GM23248 (cell line): ENCODE data around the gene NUCB1. TPM values are rescaled to one million over a fixed set of nuclear protein-coding genes. Genes with fewer than 3 reads are reported as not detected.
"Not testable (repeated sequence)": the region's sequence is repeated elsewhere in the genome, so short reads cannot be mapped to it uniquely, and the experiment has no call there.

Source experiments
- DNase-seq: peaks from one replicate; pipeline ENCODE4 v3.0.0-alpha.2; 2015
- H2AFZ ChIP-seq: fragments of 200-600 bp; sonication (generic); 2 replicates; pipeline ENCODE4 v1.6.1; 2016; ENCODE audit warnings: antibody characterized with exemption
- H3F3A ChIP-seq: fragments of 200-600 bp; sonication (generic); 2 replicates; pipeline ENCODE4 v1.6.1; 2016; ENCODE audit warnings: mild to moderate bottlenecking, antibody characterized with exemption, mixed run types; ENCODE audit not compliant: insufficient read depth
- H3K27ac ChIP-seq: fragments of 200-600 bp; sonication (generic); 2 replicates; pipeline ENCODE4 v1.5.1; 2016; ENCODE audit warnings: mild to moderate bottlenecking
- H3K27me3 ChIP-seq: fragments of 200-600 bp; sonication (generic); replicated peaks from 2 replicates; pipeline ENCODE4 v1.6.1; 2016; ENCODE audit warnings: mild to moderate bottlenecking; ENCODE audit not compliant: insufficient read depth
- H3K36me3 ChIP-seq: fragments of 200-600 bp; sonication (generic); 2 replicates; pipeline ENCODE4 v1.6.1; 2016; ENCODE audit warnings: low read depth, mild to moderate bottlenecking
- H3K4me1 ChIP-seq: fragments of 200-600 bp; sonication (generic); 2 replicates; pipeline ENCODE4 v1.6.1; 2016; ENCODE audit warnings: mild to moderate bottlenecking; ENCODE audit not compliant: insufficient read depth
- H3K4me2 ChIP-seq: fragments of 200-600 bp; sonication (generic); one replicate; pipeline ENCODE4 v1.6.1; 2016; ENCODE audit warnings: mild to moderate bottlenecking; ENCODE audit not compliant: unreplicated experiment
- H3K4me3 ChIP-seq: fragments of 200-600 bp; sonication (generic); 2 replicates; pipeline ENCODE4 v1.5.1; 2016; ENCODE audit warnings: mild to moderate bottlenecking
- H3K79me2 ChIP-seq: fragments of 200-600 bp; sonication (generic); 2 replicates; pipeline ENCODE4 v1.6.1; 2016; ENCODE audit warnings: mild to moderate bottlenecking; ENCODE audit not compliant: insufficient read depth
- H3K9ac ChIP-seq: fragments of 200-600 bp; sonication (generic); 2 replicates; pipeline ENCODE4 v1.6.1; 2016; ENCODE audit warnings: mild to moderate bottlenecking
- H3K9me2 ChIP-seq: fragments of 200-600 bp; sonication (generic); 2 replicates; pipeline ENCODE4 v1.6.1; 2016; ENCODE audit warnings: mixed run types, mild to moderate bottlenecking, moderate library complexity; ENCODE audit not compliant: insufficient read depth
- H3K9me3 ChIP-seq: fragments of 200-600 bp; sonication (generic); one replicate; pipeline ENCODE4 v1.6.1; 2017; ENCODE audit warnings: low read depth
- H4K20me1 ChIP-seq: fragments of 200-600 bp; sonication (generic); 2 replicates; pipeline ENCODE4 v1.6.0; 2016; ENCODE audit not compliant: insufficient read depth
- EZH2 ChIP-seq: fragments of 200-600 bp; sonication (generic); IDR thresholded peaks from 2 replicates; pipeline ENCODE4 v1.6.1; 2018; ENCODE audit warnings: antibody characterized with exemption, mild to moderate bottlenecking; ENCODE audit not compliant: insufficient read depth, poor library complexity, severe bottlenecking
- EZH2phosphoT487 ChIP-seq: fragments of 200-600 bp; sonication (generic); IDR thresholded peaks from 2 replicates; pipeline ENCODE4 v1.6.1; 2018; ENCODE audit warnings: antibody characterized with exemption, moderate library complexity, mild to moderate bottlenecking, low read depth; ENCODE audit not compliant: insufficient read depth
- WGBS, 2 experiments: methylation state at CpG; one replicate each; pipeline ENCODE4 v1.1.6; 2015 to 2017; ENCODE audit warnings: low lambda C conversion rate in 2 of 2, low coverage in 1 of 2; ENCODE audit errors: missing lambda C conversion rate in 2 of 2; 5-methylcytosine and 5-hydroxymethylcytosine counted together
- in situ Hi-C: fragments of 300-500 bp; cut with MboI; formaldehyde crosslinking; loops from 2 replicates; pipeline ENCODE4 v1.15.0; 2020
- polyA plus RNA-seq: library from polyadenylated mRNA; unstranded; fragments of >200 nt; fragmentation: Nextera tagmentation; extraction: Ambion mirVana; gene quantifications from 2 replicates; pipeline ENCODE4 v1.2.1, GENCODE V29; 2016
- total RNA-seq: library from RNA; depleted of rRNA; stranded (reverse); fragments of >200 nt; shearing (Covaris generic); gene quantifications from 2 replicates; pipeline ENCODE4 v1.2.3, GENCODE V29; 2014

The NUCB1 gene
- total and polyA plus RNA-seq, 2 experiments from 2014 or later, result 401 to 412 TPM

- 6 to 7% methylated on average over 10 of the region's 10 CpGs for WGBS, 2 experiments
- H2AFZ ChIP-seq, result 0 out of 2 replicates have a peak overlapping the region, but pooled peaks have one; percentile 11
- no peaks in the 10 kb centered on the region for H3K9me3 ChIP-seq
- no peak for TF ChIP-seq EZH2phosphoT487
- TF ChIP-seq EZH2, result no peak
- peaks cover 23% of the 10 kb centered on the region for H3F3A ChIP-seq
- no peaks in the 10 kb centered on the region for H3K36me3 ChIP-seq
- peak overlapping the region; percentile 22 for H3K4me2 ChIP-seq
- peak overlapping the region; percentile 55 for H3K9ac ChIP-seq
- H3K4me3 ChIP-seq, result no peak overlapping the region
- peak overlapping the region; percentile 74 for H3K27ac ChIP-seq
- peak; percentile 100 for DNase-seq
- H3K9me2 ChIP-seq, result no peaks in the 10 kb centered on the region
- no peaks in the 10 kb centered on the region for H4K20me1 ChIP-seq
- no peaks in the 10 kb centered on the region for H3K79me2 ChIP-seq
- H3K27me3 ChIP-seq, result no peaks in the 10 kb centered on the region
- H3K4me1 ChIP-seq, result peaks cover 23% of the 10 kb centered on the region
- in situ Hi-C loops, result no loop called here
These were observed 26.8 kb downstream of the NUCB1 start for GRCh38 chr19:48926909-48927308.

GRCh38 chr19:48927692-48928091 lies 27.6 kb downstream of the NUCB1 start:
- H3K4me3 ChIP-seq, H3K36me3 ChIP-seq, DNase-seq, H3K4me2 ChIP-seq, H4K20me1 ChIP-seq, H3K9me3 ChIP-seq, H3K27ac ChIP-seq, H3K27me3 ChIP-seq, H3K9me2 ChIP-seq, in situ Hi-C loops, H2AFZ ChIP-seq, H3K9ac ChIP-seq, H3K79me2 ChIP-seq: not testable (repeated sequence)
- peaks cover 23% of the 10 kb centered on the region for H3F3A ChIP-seq
- peaks cover 23% of the 10 kb centered on the region for H3K4me1 ChIP-seq
- 87 to 89% methylated on average over 17 of the region's 17 CpGs for WGBS, 2 experiments

DNA sequence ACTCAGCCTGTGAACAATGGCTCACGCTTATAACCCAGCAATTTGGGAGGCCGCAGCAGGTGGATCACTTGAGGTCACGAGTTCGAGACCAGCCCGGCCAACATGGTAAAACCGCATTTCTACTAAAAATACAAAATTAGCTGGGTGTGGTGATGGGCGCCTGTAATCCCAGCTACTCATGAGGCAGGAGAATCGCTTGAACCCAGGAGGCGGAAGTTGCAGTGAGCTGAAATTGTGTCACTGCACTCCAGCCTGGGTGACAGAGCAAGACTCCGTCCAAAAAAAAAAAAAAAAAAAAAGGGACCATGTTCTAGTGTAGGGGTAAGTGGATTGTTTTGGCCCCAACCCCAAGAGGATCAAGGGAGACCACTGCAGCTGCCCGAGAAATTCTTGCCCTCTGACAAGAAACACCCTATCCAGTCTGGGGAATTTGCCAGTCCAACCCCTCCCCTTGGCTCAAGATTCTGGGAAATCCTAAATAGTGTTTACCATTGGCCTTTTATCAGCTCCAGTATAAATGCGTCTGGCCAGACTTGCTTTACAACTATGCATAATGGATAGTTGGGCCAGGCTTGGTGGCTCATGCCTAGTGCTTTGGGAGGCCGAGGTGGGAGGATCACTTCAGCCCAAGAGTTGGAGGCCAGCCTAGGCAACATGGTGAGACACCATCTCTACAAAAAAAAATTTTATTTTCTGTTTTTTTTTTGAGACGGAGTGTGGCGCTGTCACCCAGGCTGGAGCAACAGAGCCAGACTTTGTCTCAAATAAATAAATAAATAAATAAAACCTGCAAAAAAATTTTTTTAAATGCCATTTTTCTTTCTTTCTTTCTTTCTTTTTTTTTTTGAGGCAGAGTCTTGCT lies 28.3 kb downstream of the NUCB1 start:
- no peak overlapping the region for H3K4me2 ChIP-seq
- H3K4me3 ChIP-seq, result no peak overlapping the region
- no peaks in the 10 kb centered on the region for H3K9me2 ChIP-seq
- H3K9ac ChIP-seq, result no peak overlapping the region
- WGBS, 2 experiments, result 85 to 86% methylated on average over 15 of the region's 15 CpGs
- DNase-seq, result no peak
- H3K79me2 ChIP-seq, result no peaks in the 10 kb centered on the region
- H3K36me3 ChIP-seq, result no peaks in the 10 kb centered on the region
- peaks cover 23% of the 10 kb centered on the region for H3F3A ChIP-seq
- no peak overlapping the region for H2AFZ ChIP-seq
- in situ Hi-C loops, result no loop called here
- TF ChIP-seq EZH2phosphoT487 (no peak), EZH2 (no peak)
- H3K9me3 ChIP-seq, result no peaks in the 10 kb centered on the region
- no peaks in the 10 kb centered on the region for H4K20me1 ChIP-seq
- peaks cover 5% of the 10 kb centered on the region; the same call in 1 of the 2 replicates for H3K27me3 ChIP-seq
- peaks cover 27% of the 10 kb centered on the region for H3K4me1 ChIP-seq
- no peak overlapping the region for H3K27ac ChIP-seq

GRCh38 chr19:48933382-48933932 lies 33.3 kb downstream of the NUCB1 start, which contains the start of gene DHDH:
DHDH (plus strand) TSS chr19:48933699; CDS start chr19:48933722, 23 bp downstream.
- H3K27me3 ChIP-seq, result peaks cover 5% of the 10 kb centered on the region; the same call in 1 of the 2 replicates
- no peaks in the 10 kb centered on the region for H3K9me2 ChIP-seq
- no peaks in the 10 kb centered on the region for H3K36me3 ChIP-seq
- DNase-seq, result peak; percentile 71
- WGBS, 2 experiments, result 2 to 3% methylated on average over 34 to 43 of the region's 43 CpGs
- peak within 1 kb of the TSS; percentile 35 for H3K9ac ChIP-seq
- H3K79me2 ChIP-seq, result no peaks in the 10 kb centered on the region
- TF ChIP-seq EZH2 (no peak), EZH2phosphoT487 (no peak)
- H3K9me3 ChIP-seq, result no peaks in the 10 kb centered on the region
- peaks cover 5% of the 10 kb centered on the region; the same call in 1 of the 2 replicates for H3F3A ChIP-seq
- in situ Hi-C loops, result no loop called here
- no peak within 1 kb of the TSS for H3K27ac ChIP-seq
- 0 out of 2 replicates have a peak, but pooled peaks cover 8% of the 10 kb centered on the region for H3K4me1 ChIP-seq
- H2AFZ ChIP-seq, result peak within 1 kb of the TSS; percentile 90
- H4K20me1 ChIP-seq, result no peaks in the 10 kb centered on the region
- H3K4me2 ChIP-seq, result peak within 1 kb of the TSS; percentile 93
- peak within 1 kb of the TSS; percentile 77 for H3K4me3 ChIP-seq
